Inflammatory macrophage (primary cell): ENCODE results near the gene DAPL1.
"Not testable (repeated sequence)": the region's sequence is repeated elsewhere in the genome, so short reads cannot be mapped to it uniquely, and the experiment has no call there.

Experiments used
- DNase-seq, 2 donors: peaks; one replicate each; pipeline ENCODE4 v3.0.0-alpha.2; 2020 to 2022

DAPL1 gene

DNA sequence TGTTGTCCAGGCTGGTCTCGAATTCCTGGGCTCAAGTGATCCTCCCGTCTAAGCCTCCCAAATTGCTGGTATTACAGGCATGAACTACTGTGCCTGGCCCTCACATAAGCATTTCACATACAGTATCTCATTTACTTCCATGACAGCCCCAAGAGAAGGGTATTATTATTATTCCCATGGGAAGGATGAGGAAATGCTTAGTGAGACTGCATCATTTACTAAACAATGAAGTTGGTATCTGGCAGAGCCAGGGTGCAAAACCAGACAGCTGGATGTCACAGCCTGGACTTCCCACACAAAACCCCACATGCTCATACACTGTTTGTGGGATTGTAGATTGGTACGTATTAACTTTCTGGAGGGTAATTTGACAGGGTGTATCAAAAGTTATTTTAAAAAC lies 29.9 kb downstream of the DAPL1 start:
- no peak for DNase-seq

DNA sequence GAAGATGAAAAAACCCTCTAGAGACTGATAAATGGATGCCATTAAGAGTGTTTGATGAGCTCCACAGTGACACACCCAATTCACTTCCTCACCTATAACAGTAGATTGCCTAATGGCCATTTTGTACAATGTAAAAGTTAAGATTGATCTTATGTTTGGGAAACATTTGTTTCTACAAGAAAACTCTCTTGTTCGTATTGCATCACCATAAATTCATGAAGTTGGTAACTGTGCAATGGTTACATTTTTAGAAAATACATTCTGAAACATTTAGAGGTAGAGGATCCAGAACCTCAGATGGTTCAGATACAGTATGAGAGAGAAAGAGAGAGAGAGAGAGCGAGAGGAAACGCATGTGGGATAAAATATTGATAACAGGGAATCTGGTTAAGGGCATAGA lies 31.8 kb downstream of the DAPL1 start:
- DNase-seq: no peak

DNA sequence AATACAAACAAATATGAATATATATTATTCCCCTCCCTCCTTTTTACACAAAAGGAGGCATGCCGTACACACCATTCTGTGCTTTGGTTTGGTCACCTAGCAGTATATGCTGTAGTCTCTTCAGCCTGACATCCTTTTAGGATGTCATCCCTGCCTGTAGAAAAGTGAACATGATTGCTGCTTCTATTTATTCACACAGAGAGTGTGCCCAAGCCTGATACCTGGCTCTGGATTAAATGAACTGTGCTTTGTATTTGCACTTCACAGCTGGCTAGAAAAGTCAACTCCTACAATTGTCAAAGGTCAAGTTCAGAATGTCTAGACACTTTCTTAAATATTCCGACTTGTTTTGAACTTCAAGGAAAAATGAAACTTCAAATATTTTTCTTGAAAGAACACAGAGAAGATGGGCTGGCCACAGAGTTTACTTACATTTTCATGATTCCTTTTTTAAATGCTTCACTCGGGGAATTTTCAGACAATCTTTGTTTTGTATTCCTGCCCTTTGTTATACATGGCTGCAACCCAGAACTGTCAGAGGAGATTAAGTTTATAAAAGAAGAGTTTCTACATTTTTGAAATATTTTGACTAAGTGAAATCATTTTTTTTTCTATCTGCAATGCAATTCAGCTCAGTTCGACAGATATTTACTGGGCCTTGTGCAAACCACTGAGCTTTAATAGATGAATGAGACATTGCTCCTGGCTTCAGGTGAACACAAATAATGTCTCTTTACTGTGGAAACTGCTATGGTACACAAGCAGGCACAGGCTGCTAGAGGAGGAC lies 33.5 kb downstream of the DAPL1 start:
- DNase-seq: no peak

DNA sequence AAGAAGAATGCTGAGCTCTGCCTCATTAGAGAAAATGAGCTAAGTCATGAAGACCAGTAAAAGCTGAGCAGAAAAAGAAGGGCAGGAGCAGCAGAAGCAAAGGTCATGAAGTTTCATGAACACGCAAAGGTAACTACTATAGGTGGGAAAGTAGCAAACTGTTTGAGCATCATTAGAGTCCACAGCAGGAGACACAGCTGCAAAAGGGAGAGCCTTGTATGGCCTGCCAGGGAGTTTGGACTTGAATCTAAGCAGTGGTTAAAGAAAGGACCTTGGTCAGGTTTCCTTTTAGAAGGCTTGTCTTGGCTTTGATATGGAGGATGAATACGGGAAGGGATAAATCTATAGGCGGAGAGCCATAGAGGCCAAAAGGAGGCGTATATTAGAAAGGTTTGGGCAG lies 34.0 kb downstream of the DAPL1 start:
- DNase-seq: no peak

DNA sequence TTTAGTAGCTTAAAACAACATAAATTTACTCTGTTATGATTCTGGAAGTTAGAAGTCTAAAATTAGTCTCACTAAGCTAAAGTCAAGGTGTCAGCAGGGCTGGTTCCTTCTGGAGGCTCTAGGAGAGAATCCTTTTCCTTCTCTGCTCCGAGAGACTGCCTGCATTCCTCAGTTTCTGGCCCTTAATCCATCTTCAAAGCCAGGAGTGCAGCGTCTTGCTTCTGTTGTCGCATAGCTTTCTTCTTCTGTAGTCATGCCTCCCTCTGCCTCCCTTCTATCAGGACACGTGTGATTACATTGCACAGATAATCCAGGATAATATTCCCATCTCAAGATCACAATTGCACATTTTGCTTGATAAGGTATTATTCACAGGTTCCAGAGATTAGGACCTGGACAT lies 35.1 kb downstream of the DAPL1 start:
- no peak for DNase-seq

DNA sequence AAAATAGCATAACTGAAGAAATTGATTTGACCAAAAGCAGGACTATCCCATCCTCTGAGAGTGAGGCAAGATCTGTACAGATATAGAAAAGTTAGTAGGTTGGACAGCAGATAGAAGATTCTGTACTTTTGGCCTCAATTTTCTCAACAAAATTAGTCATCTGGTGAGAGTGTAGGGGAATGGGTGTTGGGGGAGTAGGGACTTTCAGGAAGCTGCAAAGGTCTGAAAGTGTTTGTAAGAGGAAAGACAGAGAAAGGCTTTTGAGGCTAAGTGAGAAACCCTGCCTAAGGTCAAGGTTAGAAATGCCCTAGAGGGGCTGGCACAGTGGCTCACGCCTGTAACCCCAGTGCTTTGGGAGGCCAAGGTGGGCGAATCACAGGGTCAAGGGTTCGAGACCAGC lies 40.3 kb downstream of the DAPL1 start:
- DNase-seq: peak; percentile 46 to 48

DNA sequence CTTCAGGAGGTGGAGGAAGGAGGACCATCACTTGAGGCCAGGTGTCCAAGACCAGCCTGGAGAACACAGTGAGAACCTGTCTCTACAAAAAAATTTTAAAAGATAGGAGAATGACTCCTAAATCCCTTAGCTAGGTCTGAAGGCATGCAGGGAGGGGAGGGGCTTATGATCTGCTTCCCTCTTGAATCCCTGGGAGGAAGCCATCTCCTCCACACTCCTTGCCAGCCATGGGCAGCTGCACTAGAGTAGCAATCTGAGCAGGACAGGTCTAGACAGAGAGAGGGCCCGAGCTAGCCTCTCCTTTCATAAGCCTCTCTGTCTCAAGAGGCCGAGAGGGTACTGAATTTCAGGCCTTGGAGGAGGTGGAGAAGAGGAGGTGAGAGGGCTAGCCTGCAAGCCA lies 42.5 kb downstream of the DAPL1 start:
- DNase-seq: no peak

DNA sequence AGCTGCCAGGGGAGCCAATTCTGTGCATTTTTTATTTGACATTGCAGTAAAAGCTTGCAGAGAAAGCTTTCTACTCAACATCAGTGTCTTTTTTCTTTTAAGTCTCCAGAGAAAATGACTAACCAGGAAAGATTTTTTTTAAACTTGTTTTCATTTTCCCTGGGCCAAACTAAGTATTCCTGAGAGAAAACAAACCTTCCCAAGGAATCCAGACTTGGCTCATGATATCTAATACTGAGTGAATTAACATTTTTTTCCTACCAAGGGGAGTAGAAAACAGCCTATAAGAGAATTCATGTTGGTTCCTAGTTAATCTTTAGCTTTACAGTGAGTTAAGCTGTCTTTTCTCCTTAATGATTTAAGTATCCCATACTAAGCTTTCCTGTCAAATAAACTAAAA lies 46.7 kb downstream of the DAPL1 start:
- no peak for DNase-seq

DNA sequence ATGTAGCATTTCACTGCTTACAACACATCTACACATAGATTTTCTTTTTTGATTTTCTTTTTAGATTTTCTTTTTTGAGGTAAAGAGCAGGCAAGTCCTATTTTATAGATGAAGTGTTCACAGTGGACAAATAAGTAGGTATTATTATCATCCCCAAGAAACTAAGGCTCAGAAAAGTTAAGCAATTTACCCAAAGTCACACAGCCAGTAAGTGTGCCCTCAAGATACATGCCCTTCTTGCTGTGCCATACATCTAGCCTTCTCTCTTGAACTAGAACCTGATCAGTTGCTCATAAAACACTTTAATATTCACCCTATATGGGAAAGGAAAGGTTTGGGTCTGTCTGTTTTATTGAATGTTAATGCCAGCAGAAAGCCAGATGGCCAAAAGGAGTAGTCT lies 50.3 kb downstream of the DAPL1 start:
- DNase-seq: no peak

DNA sequence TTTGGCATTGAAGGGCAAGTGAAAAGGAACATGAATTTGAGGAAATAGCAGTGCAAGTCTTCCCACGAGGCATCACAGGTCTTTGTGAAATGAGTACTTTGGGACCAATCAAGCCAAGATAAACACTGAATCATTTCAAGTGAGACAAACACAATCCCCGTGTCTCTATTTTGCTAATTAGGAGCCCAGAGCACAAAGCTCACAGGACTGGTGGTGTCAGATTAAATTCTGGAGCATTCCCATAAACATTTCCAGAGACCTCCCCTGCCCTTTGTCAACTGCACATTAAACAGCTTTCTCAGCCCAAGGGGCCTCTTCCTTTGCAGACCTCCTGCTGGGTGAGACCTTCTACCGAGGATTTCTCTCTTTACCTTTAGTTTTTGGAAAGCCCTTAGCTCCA lies 50.7 kb downstream of the DAPL1 start:
- peak; percentile 14 to 50 for DNase-seq

DNA sequence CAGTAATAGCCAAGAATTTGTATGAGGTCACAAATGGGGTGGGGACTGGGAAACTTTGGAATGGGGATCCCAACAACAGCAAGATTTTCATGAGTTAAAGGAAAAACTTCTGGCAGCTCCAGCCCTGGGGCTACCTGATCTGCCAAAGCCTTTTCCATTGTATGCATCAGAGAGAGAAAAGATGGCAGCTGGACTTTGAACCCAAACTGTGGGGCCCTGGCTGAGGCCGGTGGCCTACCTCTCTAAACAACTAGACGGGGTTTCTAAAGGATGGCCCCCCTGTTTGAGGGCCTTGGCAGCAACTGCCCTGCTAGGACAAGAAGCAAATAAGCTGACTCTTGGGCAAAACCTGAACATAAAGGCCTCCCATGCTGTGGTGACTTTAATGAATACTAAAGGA lies 52.4 kb downstream of the DAPL1 start:
- DNase-seq: not testable (repeated sequence)

DNA sequence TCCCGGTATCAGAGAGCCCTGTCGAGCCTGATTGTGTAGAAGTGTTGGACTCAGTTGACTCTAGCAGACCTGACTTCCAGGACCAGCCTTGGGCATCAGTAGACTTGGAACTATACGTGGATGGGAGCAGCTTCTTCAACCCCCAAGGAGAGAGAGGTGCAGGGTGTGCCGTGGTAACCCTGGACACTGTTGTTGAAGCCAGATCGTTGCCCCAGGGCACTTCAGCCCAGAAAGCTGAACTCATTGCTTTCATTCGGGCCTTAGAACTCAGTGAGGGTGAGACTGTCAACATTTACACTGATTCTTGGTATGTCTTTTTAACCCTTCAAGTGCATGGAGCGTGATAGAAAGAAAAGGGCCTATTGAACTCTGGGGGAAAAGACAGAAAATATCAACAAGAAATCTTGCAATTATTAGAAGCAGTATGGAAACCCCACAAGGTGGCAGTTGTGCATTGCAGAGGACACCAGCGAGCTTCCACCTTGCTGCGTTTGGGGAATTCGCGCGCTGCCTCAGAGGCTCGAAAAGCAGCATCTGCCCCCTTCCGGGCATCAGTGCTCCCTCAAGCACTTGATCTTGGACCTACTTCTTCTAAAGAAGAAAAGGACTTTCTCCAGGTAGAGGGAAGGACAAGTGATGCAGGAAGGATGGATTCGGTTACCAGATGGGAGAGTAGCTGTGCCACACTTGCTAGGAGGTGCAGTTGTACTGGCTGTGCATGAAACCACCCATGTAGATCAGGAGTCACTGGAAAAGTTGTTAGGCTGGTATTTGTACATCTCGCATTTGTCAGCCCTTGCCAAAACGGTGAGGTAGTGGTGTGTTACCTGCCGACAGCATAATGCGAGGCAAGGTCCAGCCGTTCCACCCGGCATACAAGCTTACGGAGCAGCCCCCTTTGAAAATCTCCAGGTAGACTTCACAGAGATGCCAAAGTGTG lies 53.2 kb downstream of the DAPL1 start:
- not testable (repeated sequence) for DNase-seq

DNA sequence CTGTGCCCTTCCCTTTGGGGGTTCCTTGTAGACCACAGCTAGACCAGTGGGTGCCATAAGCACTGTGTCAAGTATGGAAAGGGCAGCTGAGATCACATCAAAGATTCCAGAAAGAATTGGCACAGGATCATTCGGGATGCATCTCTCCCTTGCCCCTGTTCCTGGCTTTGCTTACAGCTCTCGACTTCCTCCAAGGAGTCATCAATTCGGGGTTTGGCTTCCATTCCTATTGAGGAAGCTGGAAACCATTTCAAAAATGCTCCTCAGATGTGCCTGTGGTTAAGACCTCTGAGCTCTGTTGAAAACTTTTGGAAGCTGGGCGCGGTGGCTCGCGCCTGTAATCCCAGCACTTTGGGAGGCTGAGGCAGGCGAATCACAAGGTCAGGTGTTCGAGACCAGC lies 65.1 kb downstream of the DAPL1 start:
- DNase-seq: not testable (repeated sequence)

DNA sequence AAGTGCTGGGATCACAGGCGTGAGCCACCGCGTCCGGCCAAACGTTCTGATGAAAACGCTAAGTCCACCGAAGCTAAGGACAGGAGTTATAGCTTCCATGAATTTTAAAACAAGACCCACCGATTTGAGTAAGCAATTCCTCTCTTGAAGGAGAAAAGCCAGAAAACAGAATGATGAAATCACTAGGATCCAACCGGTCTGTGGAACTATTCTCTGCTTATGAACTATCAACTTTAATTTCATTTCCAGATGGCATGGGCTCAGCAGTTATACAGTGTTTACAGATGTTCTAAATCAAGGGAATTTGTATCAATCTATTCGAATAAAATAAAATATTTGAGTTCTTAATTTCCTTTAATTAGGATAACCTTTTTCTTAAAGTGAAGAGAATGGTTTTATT lies 66.5 kb downstream of the DAPL1 start:
- not testable (repeated sequence) for DNase-seq

DNA sequence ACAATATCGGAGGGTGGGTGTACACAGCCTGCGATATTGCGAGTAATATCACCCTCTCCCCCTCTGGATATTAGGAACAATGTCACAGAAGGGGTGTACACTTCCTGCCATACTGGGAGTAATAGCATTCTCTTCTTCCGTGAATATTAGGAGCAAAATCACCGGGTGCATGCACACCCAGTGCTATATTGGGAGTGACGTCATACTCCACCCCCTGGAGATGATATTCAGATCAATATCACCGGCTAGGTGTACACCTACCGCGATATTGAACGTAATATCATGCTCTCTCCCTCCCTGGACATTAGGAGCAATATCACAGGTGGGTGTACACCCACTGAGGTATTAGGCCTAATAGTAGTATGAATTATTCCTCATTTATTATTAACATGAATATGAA lies 70.4 kb downstream of the DAPL1 start:
- not testable (repeated sequence) for DNase-seq
